NAMALWA (cell line): ENCODE measurements around the gene SLC41A3.
A peak's percentile ranks its signal among the peaks of the same experiment; 100 is the strongest.
"Not testable (repeated sequence)": the region's sequence is repeated elsewhere in the genome, so short reads cannot be mapped to it uniquely, and the experiment has no call there.

Experiments used
- DNase-seq: peaks from one replicate; pipeline ENCODE4 v3.0.0-alpha.2; 2015; ENCODE audit warnings: low spot score

The SLC41A3 gene

DNA sequence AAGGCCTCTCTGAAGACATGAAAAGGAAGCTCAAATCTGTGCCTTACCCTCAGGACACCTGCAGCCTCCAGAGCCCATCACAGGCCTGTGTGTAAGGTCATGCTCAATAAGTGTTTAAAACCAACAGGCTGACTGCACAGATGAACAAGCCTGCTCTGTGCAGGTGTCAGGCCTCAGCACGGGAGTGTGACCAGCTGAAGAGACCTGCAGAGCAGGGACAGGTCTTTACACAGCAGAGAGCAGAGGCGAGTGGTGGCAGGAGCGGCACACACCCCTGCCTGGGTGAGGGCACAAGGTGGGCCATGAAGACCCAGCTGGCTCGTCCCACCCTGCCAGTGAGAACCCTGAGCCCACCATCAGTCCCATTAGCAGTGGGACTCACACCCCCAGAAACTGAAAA is 58.1 kb downstream of the SLC41A3 start:
- peak; percentile 48 for DNase-seq

DNA sequence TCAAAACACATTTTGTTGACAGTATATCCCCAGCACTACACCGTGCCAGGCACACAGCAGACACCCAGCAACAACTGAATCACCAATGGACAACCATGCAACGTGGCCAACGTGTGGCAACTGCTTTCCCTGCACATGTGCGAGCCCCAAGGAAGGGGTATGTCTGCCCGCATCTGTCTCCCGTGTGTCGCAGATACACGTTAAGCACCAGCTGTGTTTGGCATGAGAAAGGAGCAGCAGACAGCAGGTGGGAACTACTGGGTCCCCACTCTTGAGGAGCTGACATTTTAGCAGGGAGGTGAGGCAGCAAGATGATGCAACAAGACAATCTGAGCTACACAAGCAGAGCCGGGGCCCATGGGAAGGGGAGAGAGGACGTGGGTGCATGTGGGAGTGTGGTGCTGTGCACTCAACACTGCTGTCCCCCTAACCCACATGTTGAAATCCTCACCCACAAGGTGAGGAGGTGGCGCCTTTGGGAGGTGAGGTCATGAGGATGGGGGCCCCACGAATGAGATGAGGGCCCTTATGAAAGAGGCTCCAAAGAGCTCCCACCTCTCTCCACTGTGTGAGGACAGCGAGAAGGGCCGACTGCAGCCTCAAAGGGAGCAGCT is 58.7 kb downstream of the SLC41A3 start:
- peak; percentile 3 for DNase-seq

DNA sequence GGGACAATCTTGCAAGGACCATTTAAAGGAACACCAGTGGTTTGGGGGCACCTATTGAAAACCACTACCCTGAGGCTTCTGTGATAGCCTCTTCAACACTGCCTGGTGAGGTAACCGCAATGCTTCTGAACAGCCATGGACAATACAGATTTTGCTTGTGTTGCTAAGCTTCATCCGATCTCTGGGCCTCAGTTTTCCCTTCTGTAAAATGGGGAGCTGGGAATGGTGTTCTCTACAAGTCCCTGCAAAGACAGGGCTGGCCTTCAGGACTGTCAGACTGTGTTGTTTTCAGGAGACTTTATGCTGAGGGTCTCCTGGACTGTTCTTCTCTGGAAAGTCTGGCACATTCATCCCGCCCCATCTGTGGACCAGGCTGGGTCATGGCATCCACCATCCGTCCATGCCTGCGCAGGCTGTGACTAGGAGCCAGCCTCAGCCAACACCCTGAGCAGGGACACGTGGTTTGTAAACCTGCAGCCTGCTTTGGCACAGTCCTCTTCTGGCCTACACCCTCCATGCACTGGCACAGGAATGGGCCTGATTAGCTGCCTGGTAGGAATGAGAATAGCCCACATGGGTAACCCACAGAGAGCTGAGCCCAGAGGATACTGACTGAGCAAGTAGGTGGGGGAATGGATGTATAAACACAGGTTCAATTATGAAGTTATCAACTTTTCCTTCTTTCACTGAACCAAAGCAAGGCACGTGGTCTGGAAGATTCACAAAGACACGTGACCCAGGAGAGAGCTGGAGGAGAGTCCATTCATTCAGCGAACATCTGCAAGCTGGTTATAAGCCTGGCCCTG is 59.7 kb downstream of the SLC41A3 start:
- no peak for DNase-seq

DNA sequence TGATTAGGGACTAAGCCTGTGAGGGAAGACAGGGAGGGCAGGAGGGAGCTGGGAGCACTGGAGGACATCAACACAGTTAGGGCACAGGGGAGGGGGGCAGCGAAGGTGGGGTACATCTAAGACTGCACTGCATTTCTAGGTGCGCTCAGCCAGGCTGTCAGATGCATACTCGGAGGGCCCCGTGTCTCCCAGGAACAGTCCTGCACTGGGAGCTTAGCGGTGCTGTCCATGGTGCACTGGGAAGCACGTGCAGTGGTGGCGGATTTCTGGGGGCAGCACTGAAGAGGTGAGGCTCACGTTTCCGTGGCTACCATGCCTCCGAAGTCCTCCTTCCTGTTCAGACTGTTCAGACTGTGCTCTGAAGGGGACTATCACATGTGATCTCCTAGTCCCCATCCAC is 60.5 kb downstream of the SLC41A3 start:
- DNase-seq = no peak

DNA sequence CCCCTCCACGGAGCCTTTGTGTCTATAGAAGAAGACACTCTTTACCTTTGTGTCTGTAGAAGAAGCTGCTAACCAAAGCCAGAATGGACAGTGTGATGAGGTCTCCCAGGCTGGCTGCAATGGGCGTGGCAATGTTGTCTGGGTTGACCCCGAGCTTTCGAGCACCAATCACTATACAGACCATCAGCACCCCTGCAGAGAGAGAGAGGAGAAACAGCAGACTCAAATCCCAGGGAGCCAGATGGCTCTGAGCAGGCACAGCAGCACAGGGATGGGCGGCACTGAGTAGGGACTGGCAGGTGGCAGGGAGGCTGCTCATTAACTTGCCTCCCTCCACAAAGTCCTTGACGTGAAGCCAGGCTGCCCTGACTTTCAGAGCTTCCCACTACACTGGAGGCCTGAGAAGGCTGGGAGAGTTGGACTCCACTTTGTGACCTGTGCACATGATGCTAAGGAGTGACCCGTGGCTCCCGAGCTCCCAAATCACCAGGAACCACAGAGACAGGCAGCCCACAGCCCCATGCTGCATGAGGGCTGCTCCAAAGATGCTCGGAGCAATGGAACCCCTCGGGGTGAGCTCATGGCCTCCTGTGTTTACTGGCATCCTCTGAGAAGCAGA is 61.1 kb downstream of the SLC41A3 start:
- DNase-seq = no peak

DNA sequence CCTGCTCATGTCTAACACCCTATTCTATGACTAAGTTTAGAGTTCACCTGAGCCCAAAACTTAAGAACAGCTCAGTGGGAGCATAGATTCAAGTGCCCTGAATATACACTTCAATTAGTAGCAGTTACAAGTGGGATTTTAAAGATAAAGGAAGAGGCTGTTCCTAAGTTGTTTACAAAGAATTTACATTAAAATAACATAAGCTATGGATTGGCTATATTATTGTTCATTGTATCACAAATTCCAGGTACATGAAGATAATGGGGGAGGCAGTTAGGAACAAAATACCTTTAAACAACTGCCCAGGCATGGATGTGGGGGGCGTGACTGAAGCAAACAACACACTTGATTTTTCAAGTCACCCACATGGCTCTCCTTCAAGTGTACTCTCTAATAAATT is 62.2 kb downstream of the SLC41A3 start:
- no peak for DNase-seq

DNA sequence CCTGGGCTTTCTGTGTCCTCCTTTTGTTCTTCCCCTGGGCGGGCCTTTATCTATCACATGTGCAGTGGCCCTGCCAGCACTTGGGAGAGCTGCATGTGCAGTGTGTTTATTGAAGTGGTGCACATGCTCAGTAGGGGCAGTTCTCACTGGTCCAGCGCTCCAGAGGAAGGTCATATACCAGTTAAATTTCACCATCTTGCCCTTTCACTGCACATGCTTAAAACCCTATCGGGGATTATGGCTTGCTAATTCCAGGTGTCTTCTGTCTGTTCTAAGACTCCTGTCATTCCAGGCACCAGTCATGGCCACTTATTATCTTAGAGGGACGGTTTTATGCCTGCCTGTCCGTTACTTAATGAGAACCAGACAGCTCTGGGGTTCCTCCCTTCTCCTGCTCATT is 62.7 kb downstream of the SLC41A3 start:
- DNase-seq = no peak

DNA sequence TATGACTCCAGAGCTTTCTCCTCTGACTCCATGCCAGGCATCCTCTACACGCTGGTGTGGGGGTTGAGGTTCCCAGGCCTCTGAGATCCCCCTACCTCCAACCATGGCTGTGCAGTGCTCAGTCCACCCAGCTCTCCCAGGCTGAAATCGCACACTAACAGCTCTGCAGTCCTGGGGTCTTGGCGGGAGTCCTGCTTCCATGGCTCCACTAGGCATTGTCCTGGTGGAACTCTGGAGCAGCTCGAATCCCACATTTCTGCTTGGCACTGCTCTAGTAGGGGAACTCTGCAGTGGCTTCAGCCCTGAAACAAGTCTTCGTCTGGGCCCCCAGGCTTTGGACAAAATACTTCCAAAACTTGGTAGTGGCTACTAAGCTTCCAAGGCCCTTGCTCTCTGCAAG is 64.2 kb downstream of the SLC41A3 start:
- no peak for DNase-seq

DNA sequence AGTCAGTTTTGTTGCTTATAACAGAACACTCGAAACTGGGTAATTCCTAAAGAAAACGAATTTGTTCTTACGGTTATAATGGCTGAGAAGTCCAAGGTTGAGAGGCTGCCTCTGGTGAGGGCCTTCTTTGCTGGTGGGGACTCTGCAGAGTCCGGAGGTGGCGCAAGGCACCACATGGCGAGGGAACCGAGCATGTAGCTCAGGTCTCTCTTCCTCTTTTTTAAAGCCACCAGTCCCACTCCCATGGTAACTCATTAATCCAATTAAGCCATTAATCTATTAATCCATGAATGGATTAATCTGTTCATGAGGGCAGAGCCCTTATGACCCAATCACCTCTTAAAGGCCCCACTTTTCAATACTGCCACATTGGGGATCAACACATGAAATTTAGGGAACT is 64.9 kb downstream of the SLC41A3 start:
- no peak for DNase-seq

DNA sequence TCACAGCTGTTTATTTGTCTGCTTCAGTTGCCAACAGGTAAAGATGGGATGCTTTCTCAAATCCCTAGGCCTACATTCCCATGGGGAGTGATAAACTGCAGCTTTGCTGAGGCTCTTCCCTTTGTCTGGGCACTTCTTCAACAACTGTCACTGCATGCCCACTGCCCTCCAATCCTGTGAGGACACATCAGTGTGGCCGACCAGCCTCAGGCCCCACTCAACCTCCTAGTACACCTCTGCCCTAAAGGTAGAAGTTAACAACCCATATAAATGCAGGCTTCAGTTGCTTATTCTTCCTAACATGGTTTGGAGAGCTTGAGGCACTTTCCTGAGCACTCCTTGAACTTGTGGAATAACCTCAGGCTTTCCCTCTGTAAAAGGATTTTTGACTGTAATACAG is 65.4 kb downstream of the SLC41A3 start:
- DNase-seq = no peak

DNA sequence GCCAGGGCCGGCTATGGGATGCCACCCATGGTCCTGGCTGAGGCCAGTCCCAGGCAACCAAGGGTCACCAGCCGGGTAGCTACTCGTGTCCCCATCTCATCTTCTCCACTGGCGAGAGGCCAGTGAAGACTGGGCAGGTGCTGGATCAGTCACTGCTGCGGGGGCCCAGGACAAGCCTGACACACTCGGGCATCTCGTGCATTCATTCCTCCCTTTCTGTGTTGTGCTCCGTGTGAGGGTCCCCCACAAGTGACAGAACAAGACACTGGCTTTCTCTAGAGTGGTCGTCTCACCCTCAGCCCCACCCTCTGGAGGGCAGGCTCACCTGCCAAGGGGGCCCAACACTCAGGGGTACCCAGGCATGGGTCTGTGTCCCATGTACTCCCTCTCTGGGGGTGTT is 66.6 kb downstream of the SLC41A3 start:
- DNase-seq = no peak

DNA sequence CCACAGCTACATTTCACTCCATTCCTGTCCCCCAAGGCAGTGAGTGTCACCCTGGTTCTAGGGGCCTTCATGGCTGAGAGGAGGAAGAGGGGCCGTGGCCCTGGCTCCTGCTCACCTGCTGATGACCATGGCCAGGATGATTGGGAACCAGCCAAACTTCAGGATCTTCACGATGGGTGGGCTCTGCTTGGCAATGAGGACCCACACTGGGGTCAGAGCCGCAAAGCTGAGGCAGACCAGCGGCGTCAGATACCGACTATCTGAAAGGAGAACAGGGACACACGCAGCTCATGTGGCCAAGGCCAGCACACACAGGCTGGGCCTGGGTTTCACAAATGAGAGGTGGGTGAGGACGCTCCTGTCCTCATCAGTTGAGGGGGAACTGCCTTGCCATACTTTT is 67.3 kb downstream of the SLC41A3 start:
- DNase-seq = no peak

DNA sequence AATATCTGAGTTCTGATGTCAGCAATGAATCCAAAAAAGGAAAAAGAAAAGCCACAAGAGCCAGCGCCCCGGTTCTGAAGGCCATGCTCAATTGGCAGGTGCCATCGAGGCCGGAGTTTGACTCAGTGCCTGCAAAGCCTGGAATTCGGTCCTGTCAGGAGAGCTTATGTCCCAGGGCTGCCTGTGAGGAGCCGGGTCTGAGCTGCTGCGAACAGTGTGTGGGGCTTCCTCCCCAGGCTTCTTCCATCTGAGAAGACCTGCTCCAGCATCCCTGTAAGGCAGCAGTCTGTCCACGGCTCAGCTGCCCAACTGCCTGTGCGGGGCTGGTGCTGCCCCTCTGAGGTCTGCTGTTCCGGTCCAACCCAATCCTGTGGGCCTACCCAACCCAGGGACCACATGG is 68.8 kb downstream of the SLC41A3 start:
- DNase-seq = no peak

DNA sequence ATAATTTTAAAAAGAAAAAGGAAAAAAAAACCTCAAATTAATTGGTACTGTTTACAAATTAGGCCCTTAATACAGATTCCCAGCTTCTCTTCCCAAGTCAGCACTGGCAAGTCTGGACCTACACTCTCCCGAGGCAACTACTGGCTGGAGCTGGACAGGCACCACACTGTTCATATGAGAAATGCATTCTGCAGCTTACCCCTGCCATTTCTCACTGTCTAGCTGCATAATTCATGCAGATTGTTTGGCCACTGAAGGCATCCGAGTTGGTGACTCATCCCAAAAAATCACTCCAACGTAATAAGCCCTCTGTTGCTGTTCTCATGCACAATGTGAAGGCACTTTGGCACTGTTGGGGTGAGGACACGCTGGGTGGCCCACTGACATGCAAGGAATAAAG is 69.7 kb downstream of the SLC41A3 start:
- DNase-seq = no peak

DNA sequence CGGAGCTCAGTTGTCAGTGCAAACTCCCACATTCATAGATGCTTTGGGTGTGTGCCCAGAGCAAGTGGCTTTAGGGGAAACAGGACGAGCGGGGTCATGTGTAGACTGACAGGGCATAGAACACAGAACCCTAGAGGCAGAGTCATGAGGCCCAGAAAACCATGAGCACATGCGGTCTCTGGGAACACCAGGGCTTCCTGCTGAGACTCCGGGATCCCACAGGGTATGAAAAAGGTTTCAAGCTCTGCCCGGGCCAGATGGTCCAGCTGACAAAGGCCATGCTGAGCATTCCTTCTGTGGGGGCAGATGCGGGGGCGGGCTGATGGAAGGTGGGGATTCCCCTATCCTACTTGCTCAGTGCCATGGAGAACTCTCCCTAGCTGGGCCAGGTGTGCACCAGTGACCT is 70.2 kb downstream of the SLC41A3 start:
- DNase-seq = no peak

DNA sequence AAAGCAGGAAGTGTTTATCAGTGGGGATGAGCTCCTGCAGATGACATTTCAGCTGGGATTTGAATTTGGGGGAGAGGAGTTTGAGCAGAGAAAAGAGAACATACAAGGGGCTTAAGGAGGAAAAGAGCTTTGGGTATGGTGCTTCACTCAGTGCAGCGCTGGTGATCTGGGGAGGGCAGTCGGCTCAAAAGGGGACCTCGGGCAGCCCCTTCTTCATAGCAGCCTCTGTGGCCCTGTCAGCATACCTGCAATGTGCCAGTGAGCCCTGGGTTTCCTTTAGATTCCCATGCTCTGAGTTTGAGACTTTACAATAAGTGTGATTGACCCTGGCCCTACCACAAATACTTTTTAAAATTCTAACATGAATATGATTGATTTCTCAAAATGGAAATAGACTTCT is 74.7 kb downstream of the SLC41A3 start:
- no peak for DNase-seq

DNA sequence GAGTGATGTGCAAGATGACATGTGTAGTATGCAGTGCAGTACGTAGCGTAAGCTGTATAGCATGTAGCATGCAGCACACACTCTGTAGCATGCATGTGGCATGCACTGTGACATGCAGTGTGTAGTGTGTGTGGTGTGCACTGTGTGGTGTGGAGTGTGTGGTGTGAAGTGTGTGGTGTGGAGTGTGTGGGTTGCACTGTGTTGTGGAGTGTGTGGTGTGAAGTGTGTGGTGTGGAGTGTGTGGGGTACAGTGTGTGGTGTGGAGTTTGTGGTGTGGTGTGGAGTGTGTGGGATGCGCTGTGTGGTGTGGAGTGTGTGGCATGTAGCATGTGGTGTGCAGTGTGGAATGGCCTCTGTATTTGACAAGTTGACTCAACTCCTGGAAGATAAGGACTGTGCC is 75.7 kb downstream of the SLC41A3 start:
- no peak for DNase-seq

DNA sequence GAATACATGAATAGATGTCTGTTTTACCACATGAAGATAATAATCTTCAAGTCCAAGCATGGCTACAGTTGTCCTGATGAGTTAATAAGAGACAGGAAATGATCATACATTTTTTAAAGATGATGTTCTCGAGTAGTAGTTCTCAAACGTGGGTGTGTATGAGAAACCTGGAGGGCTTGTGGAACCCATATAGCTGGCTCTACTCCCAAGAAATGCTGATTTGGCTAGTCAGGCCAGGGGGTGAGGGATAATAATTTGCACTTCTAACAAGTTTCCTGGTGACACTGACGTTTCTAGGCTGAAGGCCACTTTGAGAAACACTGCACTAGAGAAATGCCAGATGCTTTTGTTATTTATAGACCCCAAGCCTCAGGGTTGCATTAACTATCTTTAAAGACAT is 78.0 kb downstream of the SLC41A3 start:
- DNase-seq = no peak

DNA sequence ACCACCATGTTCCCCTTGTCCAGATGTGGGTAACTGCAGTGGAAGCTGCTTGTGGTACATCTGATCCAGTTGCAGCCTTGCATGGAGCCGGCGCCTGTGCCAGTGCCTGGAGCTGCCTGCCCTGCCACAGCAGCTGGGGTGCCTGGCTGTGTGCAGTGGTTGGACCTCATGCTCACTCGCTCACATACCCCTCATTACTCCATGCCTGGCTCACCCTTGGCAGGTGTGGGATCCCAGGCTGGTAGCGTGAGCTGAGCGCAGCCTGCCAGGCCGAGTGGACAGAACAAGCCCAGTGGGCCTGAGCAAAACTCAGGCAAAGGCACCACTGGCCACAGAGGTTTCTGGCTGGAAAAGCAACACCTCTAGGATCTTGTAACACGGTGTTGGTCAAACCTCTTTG is 79.2 kb downstream of the SLC41A3 start:
- no peak for DNase-seq

DNA sequence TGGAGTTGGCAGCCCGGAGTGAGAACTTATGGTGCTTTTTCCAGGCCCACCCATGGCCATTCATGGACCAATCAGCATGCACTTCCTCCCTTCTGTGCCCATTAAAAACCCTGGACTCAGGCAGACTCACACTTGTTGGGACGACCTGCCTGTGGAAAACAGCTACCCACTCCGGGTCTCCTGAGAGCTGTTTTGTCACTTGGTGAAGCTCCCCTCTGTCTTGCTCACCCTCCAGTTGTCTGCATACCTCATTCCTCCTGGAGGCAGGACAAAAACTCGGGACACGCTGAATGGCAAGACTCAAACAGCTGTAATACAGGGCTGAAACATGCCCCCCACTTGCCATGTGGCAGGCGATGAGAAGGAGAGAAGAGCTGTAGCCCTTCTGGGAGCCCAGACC is 79.7 kb downstream of the SLC41A3 start:
- no peak for DNase-seq

DNA sequence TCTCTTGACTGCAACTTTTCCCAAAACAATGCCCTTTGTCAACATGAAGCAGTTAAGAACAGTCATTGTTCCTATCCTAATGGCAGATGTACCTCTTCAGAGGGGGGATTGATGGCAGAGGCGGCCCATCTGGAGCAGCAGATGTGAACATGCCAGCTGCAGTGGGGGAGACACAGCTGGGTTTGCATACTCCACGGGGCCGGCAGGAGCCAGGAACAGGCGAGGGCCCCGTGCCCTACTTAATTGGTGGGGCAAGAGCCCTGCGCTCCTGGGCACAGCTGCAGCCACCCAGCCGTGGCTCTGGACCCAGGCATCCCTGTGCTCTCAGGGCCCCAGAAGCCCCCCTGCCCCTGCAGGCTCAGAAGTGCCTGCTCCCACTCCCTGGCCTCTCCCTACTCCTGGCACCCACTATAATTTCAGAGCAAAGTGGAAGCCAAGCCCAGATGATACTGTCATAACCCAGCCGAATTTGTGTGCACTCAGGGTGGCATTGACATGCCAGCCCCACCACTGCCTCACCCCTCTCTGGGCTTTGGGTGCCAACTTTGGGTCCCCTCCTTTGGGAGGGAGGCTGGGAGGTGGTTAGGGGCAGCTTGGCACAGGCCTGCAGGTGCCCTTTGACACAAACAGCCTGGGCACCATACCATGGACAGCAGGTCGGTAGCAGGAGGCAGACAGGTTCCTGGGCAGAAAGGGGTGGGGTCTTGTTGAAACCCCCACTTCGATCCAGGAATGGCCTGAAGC is 80.3 kb downstream of the SLC41A3 start:
- no peak for DNase-seq

DNA sequence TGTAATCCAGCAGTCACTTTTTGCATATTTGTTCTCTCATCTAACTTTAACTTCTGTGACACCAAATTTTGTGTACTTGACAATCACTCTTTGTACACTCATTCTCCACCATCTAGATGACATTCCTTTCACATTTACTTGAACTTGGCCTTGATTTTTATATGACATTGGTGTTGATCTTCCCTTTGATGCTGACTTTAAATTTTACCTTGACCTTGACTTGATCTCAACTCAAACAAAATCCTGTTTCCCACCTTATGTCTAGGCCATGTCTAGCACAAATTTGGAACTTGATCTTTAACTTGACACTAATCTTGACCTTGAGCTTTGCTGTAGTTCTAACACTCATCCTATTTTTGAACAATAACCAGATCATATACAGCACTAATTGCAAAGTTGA is 81.7 kb downstream of the SLC41A3 start:
- DNase-seq = no peak

DNA sequence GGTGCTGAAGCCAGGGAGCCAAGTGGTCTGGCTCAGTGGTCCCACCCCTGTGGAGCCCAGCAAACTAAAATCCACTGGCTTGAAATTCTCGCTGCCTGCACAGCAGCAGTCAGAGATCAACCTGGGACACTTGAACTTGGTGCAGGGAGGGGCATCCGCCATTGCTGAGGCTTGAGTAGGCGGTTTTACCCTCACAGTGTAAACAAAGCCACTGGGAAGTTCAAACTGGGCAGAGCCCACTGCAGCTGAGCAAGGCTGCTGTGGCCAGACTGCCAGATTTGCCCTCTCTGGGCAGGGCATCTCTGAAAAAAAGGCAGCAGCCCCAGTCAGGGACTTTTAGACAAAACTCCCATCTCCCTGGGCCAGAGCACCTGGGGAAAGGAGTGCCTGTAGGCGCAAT is 87.2 kb downstream of the SLC41A3 start:
- DNase-seq = not testable (repeated sequence)
